GM19238 (cell line): ENCODE results near the gene ZNF599.
A peak's percentile ranks its signal among the peaks of the same experiment; 100 is the strongest.
"Not testable (repeated sequence)": the region's sequence is repeated elsewhere in the genome, so short reads cannot be mapped to it uniquely, and the experiment has no call there.

Experiments used
- DNase-seq: peaks from one replicate; pipeline ENCODE4 v3.0.0; 2011; ENCODE audit warnings: low spot score; ENCODE audit not compliant: insufficient read length

Gene ZNF599

DNA sequence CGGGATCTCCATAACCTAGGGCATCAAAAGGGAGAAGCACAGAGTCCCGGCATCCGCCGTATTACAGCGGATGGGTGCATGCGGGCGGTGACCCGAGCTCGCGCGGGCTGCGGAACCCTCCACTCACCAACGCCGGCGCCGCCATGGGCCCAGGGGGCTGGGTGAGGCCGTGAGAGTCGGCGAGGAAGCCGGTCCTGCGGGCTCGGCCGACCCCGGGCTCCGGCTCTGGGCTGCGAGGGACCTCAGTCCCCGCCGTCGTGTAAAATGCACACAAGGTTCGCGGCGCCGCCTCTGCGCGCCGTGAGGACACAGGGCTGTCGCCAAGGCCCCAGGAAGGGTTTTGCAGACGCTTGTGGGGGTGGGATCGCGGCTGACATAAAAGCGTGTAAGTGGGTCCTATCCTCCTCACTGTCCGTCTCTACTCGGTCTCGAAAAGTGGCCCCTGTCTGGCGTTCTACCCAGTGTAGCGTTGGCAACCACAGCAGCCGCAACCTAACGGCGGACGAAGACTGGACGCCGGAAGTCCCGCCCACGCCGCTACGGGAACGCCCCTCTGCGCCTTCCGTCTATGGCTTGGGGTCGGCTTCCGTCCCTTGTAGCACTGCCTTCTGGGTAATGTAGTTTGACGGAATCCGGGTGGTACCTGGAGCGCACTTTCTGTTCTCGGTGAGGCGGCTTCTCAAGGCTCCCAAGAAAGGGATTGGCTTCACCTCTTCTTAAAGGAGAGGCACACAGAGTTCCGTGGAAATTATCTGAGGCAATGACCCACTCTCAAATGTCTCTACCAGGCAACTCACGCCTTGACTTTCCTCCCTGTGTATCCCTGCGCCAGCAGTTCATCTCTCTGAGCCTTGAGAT lies at the start of gene ZNF599:
Gene ZNF599 (minus strand): TSS at position 519 of the 858 bp plus-strand sequence. CDS start 374 bp downstream, at position 145.
- DNase-seq: peak; percentile 77

DNA sequence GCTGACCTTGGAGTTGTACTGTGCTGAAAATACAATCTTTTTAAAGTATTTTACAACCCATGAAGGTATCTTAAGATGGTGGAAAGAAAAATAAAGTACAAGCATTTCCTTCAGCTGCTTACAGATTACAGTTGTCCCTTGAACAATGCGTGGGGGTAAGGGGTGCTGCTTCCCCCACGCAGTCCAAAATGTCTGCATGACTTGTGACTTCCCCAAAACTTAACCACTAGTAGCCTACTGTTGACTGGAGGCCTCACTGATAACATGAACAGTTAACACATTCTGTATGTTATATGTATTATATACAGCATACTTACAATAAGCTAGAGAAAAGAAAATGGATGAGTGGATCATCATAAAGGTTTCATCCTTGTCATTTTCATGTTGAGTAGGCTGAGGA lies 45.3 kb upstream of the ZNF599 start:
- no peak for DNase-seq

DNA sequence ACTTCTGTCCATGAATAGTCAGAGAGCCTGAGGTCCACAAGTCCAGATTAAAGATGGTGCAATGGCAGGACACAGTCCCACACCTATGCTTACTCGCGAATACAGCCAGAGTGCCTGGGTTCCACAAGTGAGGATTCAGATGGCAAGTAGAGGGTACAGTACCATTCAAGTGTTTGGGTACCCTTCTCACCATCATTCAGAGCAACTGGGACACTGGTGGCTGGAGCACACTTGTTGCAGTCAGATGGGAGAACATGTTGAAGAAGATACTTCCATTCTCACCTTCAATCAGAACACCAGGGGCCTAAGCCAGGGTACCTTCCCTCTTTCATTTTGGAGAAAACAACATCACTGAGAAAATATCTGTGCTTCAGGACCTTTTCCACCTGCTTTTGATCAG lies 43.7 kb upstream of the ZNF599 start:
- DNase-seq: no peak

DNA sequence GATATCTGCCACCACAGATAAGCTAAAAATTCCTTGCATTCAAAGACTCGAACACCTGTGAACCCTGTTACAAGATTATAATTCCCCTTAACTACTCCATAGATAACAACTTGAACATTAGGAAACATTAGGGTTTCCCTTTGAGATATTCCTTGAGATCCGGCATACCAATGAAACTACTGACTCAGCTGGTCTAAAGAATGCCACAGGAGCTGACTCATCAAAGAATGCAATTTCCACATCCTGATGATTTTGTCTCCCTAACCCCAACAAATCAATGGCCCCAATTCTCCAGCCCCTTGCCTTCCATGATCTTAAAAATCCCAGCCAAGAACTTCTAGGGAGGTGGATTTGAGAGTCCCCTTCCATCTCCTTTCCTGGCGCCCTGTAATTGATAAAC lies 35.6 kb upstream of the ZNF599 start:
- DNase-seq: no peak

DNA sequence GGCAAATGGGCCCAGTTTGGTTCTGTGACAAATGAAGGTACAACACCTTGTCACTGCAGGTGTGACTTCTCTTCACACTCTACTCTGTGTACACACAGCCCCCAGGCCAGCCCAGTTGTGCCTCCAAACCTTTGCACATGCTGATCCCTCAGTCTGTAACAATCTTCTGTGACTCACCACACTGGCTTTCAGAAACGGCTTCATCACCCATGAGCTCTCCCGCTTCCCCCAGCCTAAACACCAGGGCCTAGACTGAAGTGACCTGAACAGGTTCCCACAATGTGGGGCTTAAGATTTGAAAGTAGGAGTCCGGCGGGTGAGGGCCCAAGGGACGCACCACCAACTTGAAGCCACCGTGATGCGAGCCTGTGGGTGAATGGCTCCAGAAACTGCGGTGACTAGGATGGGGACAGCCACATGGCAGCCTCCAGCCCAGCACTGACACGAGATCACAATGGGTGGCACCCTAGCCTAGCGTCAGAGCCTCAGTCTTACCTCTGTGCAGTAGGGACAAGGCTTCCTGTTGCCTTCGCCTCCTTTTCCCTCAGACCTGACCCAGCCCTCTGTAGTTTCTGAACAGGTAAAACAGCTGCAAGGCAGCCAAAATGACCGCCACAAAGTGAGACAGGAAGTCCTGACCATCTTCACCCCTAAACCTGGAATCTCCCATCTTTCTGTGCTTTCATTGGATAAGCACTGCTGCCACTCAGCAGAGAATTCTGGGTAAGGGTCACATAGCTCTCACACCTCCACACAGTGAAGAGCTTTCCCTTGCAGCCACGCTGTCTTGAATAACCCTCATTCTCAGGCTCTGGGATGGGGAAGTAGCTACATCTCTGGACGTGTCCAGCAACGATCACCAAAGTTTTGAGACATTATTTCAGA lies 34.2 kb upstream of the ZNF599 start:
- no peak for DNase-seq

DNA sequence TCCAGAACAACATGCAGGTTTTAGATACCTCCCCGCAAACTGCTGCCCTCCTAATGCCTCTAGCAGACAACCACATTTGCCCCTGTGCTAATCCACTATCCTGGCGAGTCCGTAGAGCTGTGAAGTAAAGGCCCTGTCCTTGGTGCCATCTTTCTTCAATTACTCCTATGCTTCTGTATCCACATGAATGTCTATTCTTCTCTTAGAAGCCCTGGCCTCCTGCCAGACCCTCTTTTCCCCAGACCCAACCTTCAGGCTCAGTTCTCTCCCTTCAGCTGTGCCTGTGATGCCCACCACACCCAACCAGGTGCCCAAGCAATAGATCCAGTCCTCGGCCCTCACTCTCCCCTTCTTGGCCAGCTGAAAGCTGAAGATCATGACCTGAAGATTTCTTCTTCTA lies 31.1 kb upstream of the ZNF599 start:
- no peak for DNase-seq

DNA sequence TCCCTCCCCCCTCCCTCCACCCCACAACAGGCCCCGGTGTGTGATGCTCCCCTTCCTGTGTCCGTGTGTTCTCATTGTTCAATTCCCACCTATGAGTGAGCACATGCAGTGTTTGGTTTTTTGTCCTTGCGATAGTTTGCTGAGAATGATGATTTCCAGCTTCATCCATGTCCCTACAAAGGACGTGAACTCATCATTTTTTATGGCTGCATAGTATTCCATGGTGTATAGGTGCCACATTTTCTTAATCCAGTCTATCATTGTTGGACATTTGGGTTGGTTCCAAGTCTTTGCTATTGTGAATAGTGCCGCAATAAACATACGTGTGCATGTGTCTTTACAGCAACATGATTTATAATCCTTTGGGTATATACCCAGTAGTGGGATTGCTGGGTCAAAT lies 23.9 kb upstream of the ZNF599 start:
- DNase-seq: not testable (repeated sequence)

DNA sequence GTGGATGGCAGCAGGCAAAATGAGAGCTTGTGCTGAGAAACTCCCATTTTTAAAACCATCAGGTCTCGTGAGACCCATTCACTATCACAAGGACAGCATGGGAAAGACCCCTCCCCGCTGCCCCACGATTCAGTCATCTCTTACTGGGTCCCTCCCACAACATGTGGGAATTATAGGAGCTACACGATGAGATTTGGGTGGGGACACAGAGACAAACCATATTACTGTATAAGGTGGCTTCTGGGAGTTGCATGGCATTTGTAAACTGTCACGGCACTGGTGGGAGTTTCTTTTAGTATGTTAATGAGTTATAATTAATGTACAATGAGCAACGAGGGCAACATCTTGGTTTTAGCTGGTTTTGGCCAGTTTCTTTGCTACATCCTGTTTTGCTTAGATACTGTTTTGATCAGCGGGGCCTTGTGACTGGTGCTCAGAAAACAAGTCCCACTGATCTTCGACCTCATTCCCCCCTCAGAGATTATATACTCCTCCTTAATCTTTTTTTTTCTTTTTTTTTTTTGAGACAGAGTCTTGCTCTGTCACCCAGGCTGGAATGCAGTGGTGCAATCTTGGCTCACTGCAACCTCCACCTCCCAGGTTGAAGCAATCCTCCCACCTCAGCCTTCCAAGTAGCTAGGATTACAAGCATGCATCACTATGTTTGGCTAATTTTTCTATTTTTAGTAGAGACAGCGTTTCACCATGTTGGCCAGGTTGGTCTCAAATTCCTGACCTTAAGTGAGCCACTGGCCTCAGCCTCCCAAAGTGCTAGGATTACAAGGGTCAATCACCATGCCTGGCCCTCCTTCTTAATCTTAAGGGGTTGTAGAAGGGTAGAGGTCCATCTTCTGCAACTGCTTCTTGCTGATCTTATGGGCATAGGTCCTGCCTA lies 21.3 kb upstream of the ZNF599 start:
- no peak for DNase-seq

DNA sequence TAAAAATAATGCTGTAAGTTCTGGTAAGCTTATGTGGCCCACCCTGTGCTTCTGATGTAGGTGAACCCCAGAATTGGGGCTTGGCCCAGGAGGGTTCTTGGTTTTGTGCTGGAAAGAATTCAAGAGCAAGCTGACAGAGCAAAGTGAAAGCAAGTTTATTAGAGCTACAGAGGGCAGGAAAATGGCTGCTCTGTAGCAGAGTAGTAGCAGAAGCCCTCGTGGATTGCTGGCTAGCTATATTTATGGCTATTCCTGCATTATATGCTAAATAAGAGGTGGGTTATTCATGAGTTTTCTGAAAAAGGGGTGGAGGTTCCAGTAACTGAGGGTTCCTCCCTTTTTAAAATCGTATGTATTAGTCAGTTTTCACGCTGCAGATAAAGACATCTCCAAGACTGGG lies 20.6 kb upstream of the ZNF599 start:
- DNase-seq: no peak

DNA sequence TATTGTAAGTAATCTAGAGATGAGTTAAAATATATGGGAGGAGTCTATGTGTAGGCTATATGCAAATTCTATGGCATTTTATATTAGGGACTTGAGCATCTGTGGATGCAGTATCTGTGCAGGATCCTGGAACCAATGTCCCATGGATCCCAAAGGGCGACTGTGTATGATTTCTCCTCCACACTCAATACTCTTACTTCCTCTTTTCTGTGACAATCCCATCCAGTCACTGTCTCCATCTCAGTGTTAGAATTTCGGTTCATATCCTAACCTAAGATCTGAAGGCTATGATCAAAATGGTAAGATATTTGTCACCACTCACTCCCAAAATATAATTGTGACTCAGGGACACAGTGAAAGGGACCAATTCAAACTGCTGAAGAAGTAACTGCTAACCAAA lies 15.1 kb upstream of the ZNF599 start:
- DNase-seq: no peak

DNA sequence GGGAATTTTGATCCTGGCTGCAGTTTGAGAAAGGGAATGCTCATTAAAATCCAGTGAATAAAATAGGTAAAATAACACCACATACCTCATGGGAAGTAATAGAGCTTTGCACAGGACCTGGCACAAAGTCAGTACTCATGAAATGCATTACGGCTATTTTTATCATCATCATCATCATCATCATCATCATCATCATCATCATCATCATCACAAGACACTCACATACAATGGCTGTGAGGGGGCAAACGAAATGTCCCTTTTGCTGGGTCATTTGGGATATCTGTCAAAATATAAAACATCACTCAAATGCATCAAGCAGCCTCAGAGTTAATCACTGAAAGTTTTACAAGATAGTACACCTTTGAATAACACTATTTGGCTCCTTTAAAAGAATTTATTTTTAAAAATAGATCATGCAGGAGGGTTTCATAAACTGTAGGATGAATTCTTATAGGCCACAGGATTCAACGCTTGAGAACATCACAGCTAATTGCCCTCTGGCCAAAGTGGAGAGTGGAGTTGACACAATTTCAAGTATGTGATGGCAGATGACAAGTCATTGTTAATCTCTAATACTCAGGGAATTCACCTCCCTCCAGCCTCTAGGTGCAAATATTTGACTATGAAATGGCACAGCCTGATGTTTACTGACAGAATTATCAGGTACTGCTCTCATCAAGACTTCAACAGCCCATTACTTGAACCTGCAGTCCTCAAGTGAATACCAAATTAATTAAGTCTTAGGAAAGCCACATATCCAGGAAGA lies 14.2 kb upstream of the ZNF599 start:
- DNase-seq: no peak

DNA sequence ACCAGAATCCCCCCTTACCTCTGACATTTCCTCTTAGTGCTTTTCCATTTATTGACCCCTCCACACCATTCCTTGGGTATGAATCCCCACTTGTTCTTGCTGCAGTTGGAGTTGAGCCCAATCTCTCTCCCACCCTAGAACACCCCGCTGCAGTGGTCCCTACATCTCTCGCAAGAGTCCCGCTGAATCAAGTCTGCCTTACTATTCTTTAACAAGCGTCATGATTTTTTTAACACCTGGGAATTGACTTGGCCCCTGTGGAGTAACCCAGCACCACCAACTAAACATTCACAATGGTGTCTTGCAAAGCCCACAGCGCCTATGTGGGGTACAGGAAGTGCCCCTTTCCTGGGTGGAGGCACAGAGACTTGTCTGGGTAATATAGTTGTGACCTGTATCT lies 13.2 kb upstream of the ZNF599 start:
- DNase-seq: no peak

DNA sequence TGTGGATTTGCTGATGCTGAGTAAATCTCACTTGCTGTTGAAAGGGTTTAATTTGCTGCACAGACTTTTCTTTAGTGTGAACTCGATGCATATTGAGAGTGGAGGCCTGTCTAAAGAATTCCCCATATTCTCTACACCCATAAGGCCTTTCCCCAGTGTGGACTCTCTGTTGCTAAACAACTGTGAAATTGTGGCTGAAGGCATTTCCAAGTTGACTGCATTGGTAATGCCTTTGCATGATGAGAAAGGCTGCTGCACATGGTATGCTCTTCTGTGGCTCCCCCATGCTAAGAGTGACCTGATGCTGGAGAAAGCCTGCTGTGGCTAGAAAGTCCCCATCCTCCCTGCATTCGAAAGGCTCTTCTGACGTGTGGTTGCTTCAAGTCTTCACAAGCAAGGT lies 6.6 kb upstream of the ZNF599 start:
- no peak for DNase-seq

DNA sequence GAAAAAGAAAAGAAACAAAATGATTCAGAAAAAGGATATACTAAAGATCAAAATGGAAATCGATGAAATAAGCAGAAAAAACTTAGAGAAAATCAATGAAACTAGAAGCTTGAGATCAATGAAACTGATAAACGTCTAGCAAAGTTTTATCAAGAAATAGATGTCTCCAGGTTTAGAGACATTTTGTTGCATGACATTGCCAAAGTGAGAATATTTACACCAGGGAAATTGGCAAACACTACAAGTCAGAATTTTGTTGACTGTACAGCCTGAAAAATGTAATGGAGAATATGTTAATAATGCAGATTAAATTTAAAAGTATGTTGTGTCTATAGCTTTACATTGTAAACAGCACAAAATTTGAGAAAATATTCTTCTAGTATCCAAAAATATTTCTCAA lies 5.3 kb upstream of the ZNF599 start:
- no peak for DNase-seq

DNA sequence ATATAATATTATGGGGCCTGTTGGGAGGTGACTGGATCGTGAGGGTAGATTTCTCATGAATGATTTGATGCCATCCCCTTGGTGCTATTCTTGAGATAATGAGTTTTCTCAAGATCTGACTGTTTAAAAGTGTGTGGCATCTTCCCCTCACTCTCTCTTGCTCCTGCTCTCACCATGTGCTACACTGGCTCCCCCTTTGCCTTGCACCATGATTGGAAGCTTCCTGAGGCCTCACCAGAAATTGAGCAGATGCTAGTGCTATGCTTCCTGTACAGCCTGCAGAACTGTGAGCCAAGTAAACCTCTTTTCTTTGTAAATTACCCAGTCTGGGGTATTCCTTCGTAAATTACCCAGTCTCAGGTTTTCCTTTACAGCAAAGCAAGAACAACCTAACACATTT lies 1.8 kb upstream of the ZNF599 start:
- no peak for DNase-seq

DNA sequence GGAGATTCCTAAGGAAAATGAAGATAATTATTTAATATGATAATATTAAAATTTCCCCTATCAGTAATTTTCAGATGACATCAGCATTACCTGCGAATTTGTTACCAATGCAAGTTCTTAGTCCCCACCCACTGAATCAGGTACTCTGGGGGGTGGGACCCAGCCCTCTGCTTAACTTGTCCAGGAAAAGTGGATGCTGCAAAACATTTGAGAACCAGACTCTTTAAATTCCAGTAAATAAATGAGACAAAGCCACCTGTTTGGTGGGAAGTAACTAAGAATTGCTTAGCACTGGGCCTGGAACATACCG lies 495 bp upstream of the ZNF599 start:
- DNase-seq: no peak

DNA sequence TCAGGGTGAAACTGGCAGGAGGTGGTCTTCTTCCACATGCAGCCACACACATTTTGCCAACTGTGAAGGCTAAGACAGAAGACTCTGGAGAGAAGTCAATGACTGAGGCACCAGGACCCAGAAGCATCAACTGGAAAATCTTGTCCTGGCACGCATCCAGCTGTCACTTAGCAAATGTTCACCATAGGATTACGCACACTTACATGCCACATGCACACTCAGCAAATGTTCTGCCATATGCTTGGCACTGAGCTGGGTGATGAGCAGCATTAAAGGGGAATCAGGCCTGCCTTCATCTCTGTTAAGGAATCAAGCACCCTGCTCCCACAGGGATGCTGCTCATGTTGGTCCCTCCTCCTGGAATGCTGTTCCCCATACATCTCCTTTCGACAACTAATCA lies 5.1 kb downstream of the ZNF599 start:
- DNase-seq: no peak

DNA sequence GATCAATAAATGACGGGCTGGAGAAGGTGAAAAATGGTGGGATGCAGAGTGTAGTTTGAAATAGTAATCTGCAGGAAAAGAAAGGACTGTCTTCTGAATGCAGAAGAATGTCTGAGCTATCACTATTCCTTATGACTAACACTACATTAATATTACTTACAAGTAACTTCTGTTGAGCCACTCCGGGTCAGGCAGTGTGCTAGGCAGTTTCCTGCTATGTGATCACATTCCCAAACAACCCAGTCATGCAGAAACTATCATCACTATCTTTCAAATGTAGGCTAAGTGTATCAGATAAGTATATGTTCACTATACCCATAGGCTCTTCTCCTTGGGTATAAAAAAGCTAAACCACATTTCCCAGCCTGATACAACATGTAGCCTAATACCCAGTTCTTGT lies 6.6 kb downstream of the ZNF599 start:
- no peak for DNase-seq

DNA sequence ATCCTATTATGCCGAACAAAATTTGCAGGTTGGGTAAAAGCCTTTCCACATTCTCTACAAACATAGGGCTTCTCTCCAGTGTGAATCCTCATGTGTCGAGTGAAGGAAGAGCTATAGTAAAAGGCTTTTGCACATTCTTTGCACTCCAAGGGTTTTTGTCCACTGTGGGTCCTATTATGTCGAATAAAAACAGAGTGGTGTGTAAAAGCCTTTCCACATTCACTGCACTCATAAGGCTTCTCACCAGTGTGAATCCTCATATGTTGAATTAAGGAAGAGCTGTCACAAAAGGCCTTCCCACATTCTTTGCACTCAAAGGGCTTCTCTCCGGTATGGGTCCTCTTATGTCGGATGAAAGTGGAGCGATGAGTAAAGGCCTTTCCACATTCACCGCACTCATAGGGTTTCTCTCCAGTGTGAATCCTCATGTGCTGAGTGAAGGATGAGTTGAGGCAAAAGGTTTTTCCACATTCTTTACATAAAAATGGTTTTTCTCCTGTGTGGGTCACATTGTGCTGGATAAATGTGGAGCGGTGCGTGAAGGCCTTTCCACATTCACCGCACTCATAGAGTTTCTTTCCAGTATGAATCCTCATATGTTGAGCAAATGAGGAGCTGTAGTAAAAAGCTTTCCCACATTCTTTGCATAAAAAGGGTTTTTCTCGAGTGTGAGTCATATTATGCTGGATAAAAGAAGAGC lies 13.6 kb downstream of the ZNF599 start:
- no peak for DNase-seq

DNA sequence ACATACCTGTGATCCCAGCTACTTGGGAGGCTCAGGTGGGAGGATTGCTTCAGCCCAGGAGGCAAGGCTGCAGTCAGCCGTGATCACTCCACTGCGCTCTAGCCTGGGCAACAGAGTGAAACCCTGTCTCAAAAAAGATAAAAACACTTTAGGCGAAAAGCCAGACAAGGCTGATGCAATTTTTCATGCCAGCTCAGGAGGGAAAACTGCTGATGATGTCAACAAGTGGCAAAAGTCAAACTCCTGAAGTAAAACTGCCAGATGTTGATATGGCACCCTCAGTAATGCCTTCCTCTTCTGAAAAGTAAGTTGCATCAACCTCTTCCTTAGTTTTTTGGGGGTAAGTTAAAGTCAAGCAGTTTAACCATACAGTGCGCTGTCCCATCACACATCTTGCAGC lies 15.6 kb downstream of the ZNF599 start:
- DNase-seq: no peak
